HepG2 (cell line): Measurements from ENCODE around the gene PIGL. TPM values are rescaled to one million over a fixed set of nuclear protein-coding genes. Genes with fewer than 3 reads are reported as not detected.

Source experiments
- ATRX ChIP-seq: sonication (generic); formaldehyde crosslinking; IDR thresholded peaks from 2 replicates; pipeline ENCODE4 v1.4.0; 2020; ENCODE audit warnings: missing genetic modification reagents, borderline replicate concordance
- DMAP1 ChIP-seq: IDR thresholded peaks from 2 replicates; pipeline ENCODE4 v1.6.1; 2016
- DZIP1 ChIP-seq: sonication (generic); formaldehyde crosslinking; IDR thresholded peaks from 2 replicates; pipeline ENCODE4 v1.5.0; 2020; ENCODE audit warnings: mild to moderate bottlenecking, missing genetic modification reagents
- FOSL2 ChIP-seq: sonication (generic); formaldehyde crosslinking; IDR thresholded peaks from 2 replicates; pipeline ENCODE4 v1.4.0; 2020; ENCODE audit warnings: missing genetic modification reagents
- FOXA3 ChIP-seq: IDR thresholded peaks from 2 replicates; pipeline ENCODE4 v1.6.1; 2016; ENCODE audit warnings: missing genetic modification reagents, missing compliant biosample characterization
- FOXC1 ChIP-seq: sonication (generic); formaldehyde crosslinking; IDR thresholded peaks from 2 replicates; pipeline ENCODE4 v1.8.0; 2022; ENCODE audit warnings: mild to moderate bottlenecking, missing genetic modification reagents, borderline replicate concordance
- FOXP1 ChIP-seq, 2 experiments: fragments of 450-650 bp in 1 of 2; IDR thresholded peaks; 2 replicates each; pipeline ENCODE4 v1.6.1; 2017 to 2018; ENCODE audit warnings: antibody characterized with exemption in 1 of 2
- HNF4A ChIP-seq: sonication (generic); formaldehyde crosslinking; IDR thresholded peaks from 2 replicates; pipeline ENCODE4 v1.4.0; 2020; ENCODE audit warnings: missing genetic modification reagents
- HOXA3 ChIP-seq: sonication (generic); formaldehyde crosslinking; IDR thresholded peaks from 2 replicates; pipeline ENCODE4 v1.5.0; 2020; ENCODE audit warnings: missing genetic modification reagents
- NFE2L2 ChIP-seq: fragments of 150-350 bp; IDR thresholded peaks from 2 replicates; pipeline ENCODE4 v1.6.1; 2014; ENCODE audit warnings: low read length
- PHF21A ChIP-seq: sonication (generic); formaldehyde crosslinking; IDR thresholded peaks from 2 replicates; pipeline ENCODE4 v1.5.0; 2020; ENCODE audit warnings: mild to moderate bottlenecking, missing genetic modification reagents
- PHF5A ChIP-seq: IDR thresholded peaks from one replicate; pipeline ENCODE4 v1.6.1; 2018; ENCODE audit warnings: low read depth, missing genetic modification reagents; ENCODE audit not compliant: unreplicated experiment
- POLR2G ChIP-seq: fragments of 200-400 bp; formaldehyde crosslinking; IDR thresholded peaks from 2 replicates; pipeline ENCODE4 v1.6.1; 2018; ENCODE audit warnings: mild to moderate bottlenecking, low read depth, low read length, moderate library complexity
- PREB ChIP-seq: sonication (generic); formaldehyde crosslinking; IDR thresholded peaks from 2 replicates; pipeline ENCODE4 v1.4.0; 2020; ENCODE audit warnings: missing genetic modification reagents
- RAD51 ChIP-seq: fragments of 450-650 bp; IDR thresholded peaks from 2 replicates; pipeline ENCODE4 v1.6.1; 2016; ENCODE audit warnings: borderline replicate concordance
- SAP130 ChIP-seq: IDR thresholded peaks from 2 replicates; pipeline ENCODE4 v1.6.1; 2016; ENCODE audit warnings: low read depth
- SPEN ChIP-seq: sonication (generic); formaldehyde crosslinking; IDR thresholded peaks from 2 replicates; pipeline ENCODE4 v1.5.1; 2020; ENCODE audit warnings: low read depth, mild to moderate bottlenecking, missing genetic modification reagents
- STAG1 ChIP-seq: sonication (generic); formaldehyde crosslinking; IDR thresholded peaks from 2 replicates; pipeline ENCODE4 v1.4.0; 2020; ENCODE audit warnings: missing genetic modification reagents
- ZBTB42 ChIP-seq: sonication (generic); formaldehyde crosslinking; IDR thresholded peaks from 2 replicates; pipeline ENCODE4 v1.5.0; 2020; ENCODE audit warnings: mild to moderate bottlenecking, missing genetic modification reagents
- ZNF136 ChIP-seq: sonication (generic); formaldehyde crosslinking; IDR thresholded peaks from 2 replicates; pipeline ENCODE4 v1.8.1; 2022; ENCODE audit warnings: low read depth, mild to moderate bottlenecking, moderate library complexity, missing genetic modification reagents
- ZNF343 ChIP-seq: sonication (generic); formaldehyde crosslinking; IDR thresholded peaks from 2 replicates; pipeline ENCODE4 v1.4.0; 2020; ENCODE audit warnings: mild to moderate bottlenecking, missing genetic modification reagents
- ZNF605 ChIP-seq: sonication (generic); formaldehyde crosslinking; IDR thresholded peaks from 2 replicates; pipeline ENCODE4 v1.8.0; 2022; ENCODE audit warnings: mild to moderate bottlenecking, missing genetic modification reagents
- ZNF672 ChIP-seq: sonication (generic); formaldehyde crosslinking; IDR thresholded peaks from 2 replicates; pipeline ENCODE4 v1.8.1; 2022; ENCODE audit warnings: missing genetic modification reagents
- ZSCAN21 ChIP-seq: sonication (generic); formaldehyde crosslinking; IDR thresholded peaks from 2 replicates; pipeline ENCODE4 v1.8.0; 2022; ENCODE audit warnings: mild to moderate bottlenecking, missing genetic modification reagents, moderate library complexity, borderline replicate concordance
- polyA plus RNA-seq, 8 experiments: library from polyadenylated mRNA; depleted of rRNA in 3 of 8; stranded (reverse) in 7 of 8; unstranded in 1 of 8; fragments of >200 nt; fragmentation: Illumina TruSeq in 4 of 8; extraction: Trizol in 4 of 8; gene quantifications; 2 replicates each; pipeline versions ENCODE4 v1.2.1 to v1.2.3, GENCODE V29; 2011 to 2016; ENCODE audit warnings: low read depth in 4 of 8, missing spikeins in 1 of 8, mixed read lengths in 1 of 8; ENCODE audit not compliant: insufficient read depth in 1 of 8
- total RNA-seq, 5 experiments: library from RNA; depleted of rRNA; stranded (reverse); fragments of >200 nt; fragmentation: Illumina TruSeq; extraction: Trizol; gene quantifications; 2 replicates each; pipeline ENCODE4 v1.2.3, GENCODE V29; 2016; ENCODE audit warnings: low read depth in 1 of 5
- TF ChIP-seq, protein P1 (sequence below): sonication (generic); formaldehyde crosslinking; IDR thresholded peaks from 2 replicates; pipeline ENCODE4 v1.4.0; 2020; ENCODE audit warnings: low read depth, mild to moderate bottlenecking, missing genetic modification reagents

The PIGL gene
- total and polyA plus RNA-seq, 2 of the 13 experiments (the other 11 are each of a cell fraction or from before 2014, with no cell fraction given), result 28.5 to 63.8 TPM

DNA sequence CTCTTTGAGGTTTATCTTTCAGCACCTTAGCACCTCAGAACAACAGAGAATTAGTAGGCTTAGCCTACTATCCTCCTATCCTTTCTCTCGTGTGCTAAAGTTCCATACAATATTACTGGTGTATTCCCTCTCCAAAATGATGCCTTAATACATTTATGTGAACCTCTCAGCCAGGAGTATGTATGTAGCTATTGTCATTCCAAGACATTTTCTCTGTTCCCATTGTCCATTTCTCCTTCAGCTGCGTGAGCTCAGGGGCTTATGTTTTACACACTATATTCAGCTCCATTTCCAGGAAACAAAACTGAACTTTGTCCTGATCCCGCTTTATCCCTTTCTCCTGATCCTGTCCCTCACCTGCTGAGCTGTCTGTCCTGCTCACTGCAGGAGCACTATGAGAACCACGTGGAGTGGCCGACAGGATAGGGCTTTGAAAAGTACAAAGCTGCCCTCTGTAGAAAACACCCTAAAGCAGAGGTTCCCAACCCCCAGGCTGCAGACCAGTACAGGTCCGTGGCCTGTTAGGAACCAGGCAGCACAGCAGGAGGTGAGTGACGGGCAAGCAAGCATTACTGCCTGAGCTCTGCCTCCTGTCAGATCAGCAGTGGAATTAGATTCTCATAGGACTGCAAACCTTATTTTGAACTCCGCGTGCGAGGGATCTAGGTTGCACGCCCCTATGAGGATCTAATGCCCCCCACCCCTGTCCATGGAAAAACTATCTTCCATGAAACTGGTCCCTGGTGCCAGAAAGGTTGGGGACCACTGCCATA lies 80.5 kb downstream of the PIGL start (continued):
- TF ChIP-seq ZNF343 (no peak), PREB (no peak), FOXA3 (CRISPR knock-in tag) (peak; percentile 3; the same call in 1 of the 2 replicates), RAD51 (no peak), STAG1 (CRISPR knock-in tag) (peak; percentile 8; the same call in 1 of the 2 replicates), ZNF136 (CRISPR knock-in tag) (peak; percentile 68; the same call in 1 of the 2 replicates), FOXP1 (IDR thresholded peaks at IDR 0.05) (no peak), FOXP1 (CRISPR knock-in tag; IDR thresholded peaks at IDR 0.05) (no peak), FOSL2 (CRISPR knock-in tag) (peak; percentile 30; the same call in 1 of the 2 replicates), SPEN (CRISPR knock-in tag) (no peak), ZBTB42 (no peak), DZIP1 (CRISPR knock-in tag) (no peak), DMAP1 (CRISPR knock-in tag) (peak; percentile 83), ZNF605 (peak; percentile 37; the same call in 1 of the 2 replicates), PHF21A (no peak; the same call in 1 of the 2 replicates), POLR2G (peak; percentile 89), FOXC1 (no peak), ZNF672 (CRISPR knock-in tag) (no peak), HOXA3 (CRISPR knock-in tag) (no peak; the same call in 1 of the 2 replicates), PHF5A (peak; percentile 2), SAP130 (CRISPR knock-in tag) (peak; percentile 80), ZSCAN21 (CRISPR knock-in tag) (0 out of 2 replicates have a peak, but pooled peaks have one; percentile 49), ATRX (no peak), NFE2L2 (no peak), HNF4A (CRISPR knock-in tag) (peak; percentile 70; the same call in 1 of the 2 replicates)
- TF ChIP-seq, protein P1, sequence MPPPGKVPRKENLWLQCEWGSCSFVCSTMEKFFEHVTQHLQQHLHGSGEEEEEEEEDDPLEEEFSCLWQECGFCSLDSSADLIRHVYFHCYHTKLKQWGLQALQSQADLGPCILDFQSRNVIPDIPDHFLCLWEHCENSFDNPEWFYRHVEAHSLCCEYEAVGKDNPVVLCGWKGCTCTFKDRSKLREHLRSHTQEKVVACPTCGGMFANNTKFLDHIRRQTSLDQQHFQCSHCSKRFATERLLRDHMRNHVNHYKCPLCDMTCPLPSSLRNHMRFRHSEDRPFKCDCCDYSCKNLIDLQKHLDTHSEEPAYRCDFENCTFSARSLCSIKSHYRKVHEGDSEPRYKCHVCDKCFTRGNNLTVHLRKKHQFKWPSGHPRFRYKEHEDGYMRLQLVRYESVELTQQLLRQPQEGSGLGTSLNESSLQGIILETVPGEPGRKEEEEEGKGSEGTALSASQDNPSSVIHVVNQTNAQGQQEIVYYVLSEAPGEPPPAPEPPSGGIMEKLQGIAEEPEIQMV, result no peak; the same call in 1 of the 2 replicates
